Vagina (tissue), 2 donors: ENCODE results near the gene ERVMER34-1.

ENCODE experiments used
- CTCF ChIP-seq, 3 experiments: fragments of 450-650 bp in 2 of 3; fragments of 200-600 bp in 1 of 3; sonication (generic) in 1 of 3; IDR thresholded peaks; one replicate each; pipeline ENCODE4 v1.5.1; 2017 to 2019; ENCODE audit warnings: antibody characterized with exemption in 3 of 3, mild to moderate bottlenecking in 2 of 3, moderate library complexity in 2 of 3
- POLR2A ChIP-seq, 2 donors: fragments of 450-650 bp; IDR thresholded peaks; one replicate each; pipeline ENCODE4 v1.6.1; 2017; ENCODE audit warnings: antibody characterized with exemption in 2 of 2, mild to moderate bottlenecking in 2 of 2, moderate library complexity in 2 of 2
- POLR2AphosphoS5 ChIP-seq, 2 donors: sonication (generic); formaldehyde crosslinking; IDR thresholded peaks; one replicate each; pipeline ENCODE4 v1.9.0; 2017; ENCODE audit warnings: antibody characterized with exemption in 2 of 2, mild to moderate bottlenecking in 2 of 2, low read depth in 1 of 2; ENCODE audit not compliant: insufficient read depth in 1 of 2

DNA sequence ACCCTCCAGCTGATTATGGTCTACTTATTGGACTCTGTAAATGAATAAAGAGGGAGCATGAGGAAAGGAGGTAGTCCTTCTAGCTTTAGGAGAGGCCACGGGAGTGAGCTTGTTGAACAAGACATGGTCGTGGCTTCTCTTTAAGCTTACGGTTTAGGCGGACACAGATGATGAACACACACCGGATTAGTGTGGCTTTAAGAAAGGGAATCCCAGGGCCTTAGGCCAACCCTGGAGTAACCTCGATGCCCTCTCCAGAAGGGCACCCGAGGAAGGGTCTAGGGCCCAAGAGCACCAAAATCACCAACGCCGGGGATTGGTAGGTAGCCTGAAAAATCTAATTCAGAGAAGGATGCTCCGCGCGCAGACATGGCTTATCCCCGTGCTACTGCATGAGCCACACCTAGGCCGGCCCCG is 39.4 kb downstream of the ERVMER34-1 start:
- TF ChIP-seq CTCF (IDR thresholded peaks at IDR 0.05) (no peak), POLR2A (IDR thresholded peaks at IDR 0.05) (no peak), POLR2AphosphoS5 (IDR thresholded peaks at IDR 0.05; ENCODE audit: insufficient read depth in 1 of 2, low read depth in 1 of 2) (no peak)
